Measurements from ENCODE around the gene DBF4B.

Gene DBF4B

DNA sequence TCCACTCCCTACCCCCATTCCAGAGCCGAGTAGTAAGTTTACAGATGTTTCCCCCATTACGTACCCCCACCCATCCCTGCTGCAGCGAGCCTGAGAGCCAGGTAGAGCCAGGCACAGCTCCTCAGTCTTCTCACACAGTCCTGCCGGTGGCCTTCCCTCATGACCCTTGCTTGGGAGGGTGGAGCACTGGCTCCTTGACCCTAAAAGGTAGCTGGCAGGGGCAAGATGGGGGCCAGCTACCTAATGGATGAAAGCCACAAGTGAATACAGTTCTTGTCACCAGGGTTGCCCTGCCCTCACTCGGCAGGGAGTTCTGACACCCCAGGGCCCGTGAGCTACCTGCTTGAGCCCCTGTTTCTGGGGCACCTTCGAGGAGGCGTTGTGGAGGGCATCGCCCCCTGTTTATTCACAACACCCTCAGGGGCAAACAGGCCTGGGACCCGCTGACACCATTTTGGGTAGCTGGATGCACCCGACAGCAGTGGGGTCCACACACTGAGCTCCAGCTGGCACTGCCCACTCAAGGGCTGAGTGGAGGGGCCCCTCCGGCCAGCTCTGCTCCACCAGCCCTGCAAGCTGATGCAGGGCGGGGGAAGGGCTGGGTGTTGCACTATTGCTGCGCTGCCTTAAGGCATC is 72.5 kb downstream of the DBF4B start:
- peaks cover 3% of the 10 kb centered on the region; the same call in 1 of the 2 replicates for H3K4me1 ChIP-seq
- H3K27me3 ChIP-seq: no peaks in the 10 kb centered on the region
- no peak for TF ChIP-seq CTCF (IDR thresholded peaks at IDR 0.05; ENCODE audit: low read depth, low read length)
- no peaks in the 10 kb centered on the region for H3K9me3 ChIP-seq
- H3K36me3 ChIP-seq: no peaks in the 10 kb centered on the region
- no peak overlapping the region for H3K4me3 ChIP-seq (ENCODE audit: low read depth, low read length)
- DNase-seq: no peak

DNA sequence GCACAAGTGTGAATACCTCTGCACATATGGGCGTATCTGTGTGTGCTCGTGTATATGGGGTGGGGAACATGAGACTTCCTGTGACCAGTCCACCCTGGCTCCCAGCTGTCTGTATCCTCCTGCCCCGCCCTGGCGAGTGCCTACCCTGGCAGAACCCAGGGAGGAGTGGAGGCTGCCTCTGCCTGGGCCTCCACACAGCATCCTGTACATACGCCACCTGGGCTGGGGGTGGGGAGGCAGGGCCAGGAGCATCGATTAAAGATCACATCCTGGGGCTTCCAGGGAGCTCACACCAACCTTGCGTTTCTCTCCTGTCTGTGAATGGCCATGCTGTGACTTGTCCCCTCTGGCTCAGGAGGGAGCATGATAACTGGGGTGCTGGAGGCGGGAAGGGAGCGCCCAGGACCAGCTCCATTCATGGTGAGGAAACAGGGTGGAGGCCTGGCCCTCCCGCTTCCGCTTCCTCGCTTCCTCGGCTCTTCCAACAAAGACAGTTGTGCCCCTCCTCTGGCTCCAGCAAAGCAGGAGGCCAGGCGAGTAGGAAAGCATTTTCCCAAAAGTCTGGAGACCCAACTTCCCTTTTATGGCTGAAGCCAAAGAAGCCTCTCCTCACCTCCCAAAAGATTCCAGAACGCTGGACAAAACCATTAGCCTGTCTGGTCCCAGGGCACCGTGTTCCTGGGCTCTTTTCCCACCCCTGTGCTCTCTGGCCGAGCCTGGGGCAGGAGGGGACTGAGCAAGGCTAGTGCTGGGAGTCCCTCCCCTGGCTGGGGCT is 73.3 kb downstream of the DBF4B start:
- Histone ChIP-seq H3K4me3 (ENCODE audit: low read depth, low read length) (no peak overlapping the region), H3K4me1 (no peaks in the 10 kb centered on the region; the same call in 1 of the 2 replicates), H3K27me3 (no peaks in the 10 kb centered on the region), H3K9me3 (no peaks in the 10 kb centered on the region), H3K36me3 (no peaks in the 10 kb centered on the region)
- TF ChIP-seq CTCF (IDR thresholded peaks at IDR 0.05; ENCODE audit: low read depth, low read length): no peak
- DNase-seq: no peak

DNA sequence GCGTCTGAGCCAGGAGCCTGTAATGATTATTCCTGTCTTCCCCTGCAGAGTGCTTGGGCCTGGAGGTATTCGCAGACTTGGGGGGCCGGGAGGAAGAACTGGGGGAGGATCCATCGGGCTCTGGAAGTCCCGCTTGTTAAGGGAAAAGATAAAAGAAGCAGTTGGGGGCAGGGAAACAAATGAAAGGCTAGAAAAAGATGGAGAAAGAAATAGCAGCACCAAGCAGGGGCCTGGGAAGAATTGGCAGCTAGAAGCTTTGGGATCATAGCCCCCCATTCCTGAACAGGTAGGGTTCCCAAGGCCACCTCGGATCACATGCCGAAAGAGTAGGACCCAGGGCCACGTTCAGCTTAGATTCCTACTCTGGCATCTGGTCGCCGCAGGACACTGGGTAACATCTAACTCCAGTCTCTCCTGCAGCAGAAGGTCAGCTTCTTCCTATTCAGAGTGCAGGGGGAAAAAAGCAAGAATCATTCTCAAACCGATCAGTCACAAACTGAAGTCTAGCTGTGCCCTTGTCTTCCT is 73.9 kb downstream of the DBF4B start:
- H3K36me3 ChIP-seq: no peaks in the 10 kb centered on the region

DNA sequence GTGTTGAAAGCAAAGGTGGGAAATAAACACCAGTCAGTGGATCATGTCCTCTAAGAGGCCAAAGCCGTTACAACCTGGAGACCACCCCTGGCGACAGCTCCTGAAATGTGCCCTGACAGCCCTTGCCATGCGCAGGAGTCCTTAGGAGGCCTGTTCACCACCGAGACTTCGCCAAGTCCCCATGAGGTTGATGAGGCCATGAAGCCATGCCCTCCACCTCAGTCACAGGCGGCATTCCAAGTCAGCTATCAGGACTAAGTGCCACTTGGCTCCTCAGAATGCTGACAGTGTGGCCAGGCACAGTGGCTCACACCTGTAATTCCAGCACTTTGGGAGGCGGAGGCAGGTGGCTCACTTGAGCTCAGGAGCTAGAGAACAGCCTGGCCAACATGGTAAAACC is 77.5 kb downstream of the DBF4B start:
- H3K27me3 ChIP-seq: no peaks in the 10 kb centered on the region
- no peaks in the 10 kb centered on the region for H3K9me3 ChIP-seq
- no peak for DNase-seq
- no peaks in the 10 kb centered on the region for H3K4me1 ChIP-seq
- no peak for TF ChIP-seq CTCF (IDR thresholded peaks at IDR 0.05; ENCODE audit: low read depth, low read length)
- no peaks in the 10 kb centered on the region for H3K36me3 ChIP-seq
- no peak overlapping the region for H3K4me3 ChIP-seq (ENCODE audit: low read depth, low read length)

More for the DNA sequence above, 73.9 kb downstream of the DBF4B start:
- H3K27me3 ChIP-seq: no peaks in the 10 kb centered on the region
- H3K4me1 ChIP-seq: no peaks in the 10 kb centered on the region; the same call in 1 of the 2 replicates
- DNase-seq: no peak
- H3K4me3 ChIP-seq (ENCODE audit: low read depth, low read length): no peak overlapping the region
- TF ChIP-seq CTCF (IDR thresholded peaks at IDR 0.05; ENCODE audit: low read depth, low read length): no peak
- H3K9me3 ChIP-seq: no peaks in the 10 kb centered on the region

- TF ChIP-seq CTCF (IDR thresholded peaks at IDR 0.05; ENCODE audit: low read depth, low read length): no peak
- no peaks in the 10 kb centered on the region for H3K36me3 ChIP-seq
- H3K4me3 ChIP-seq (ENCODE audit: low read depth, low read length): no peak overlapping the region
- no peak for DNase-seq
- no peaks in the 10 kb centered on the region for H3K4me1 ChIP-seq
- H3K27me3 ChIP-seq: no peaks in the 10 kb centered on the region
- no peaks in the 10 kb centered on the region for H3K9me3 ChIP-seq
Measured at GRCh38 chr17:44786551-44787081, 78.2 kb downstream of the DBF4B start.

Data from BE2C (cell line).